Measurements from ENCODE around the gene KCNJ5. TPM values are rescaled to one million over a fixed set of nuclear protein-coding genes. Genes with fewer than 3 reads are reported as not detected.

The KCNJ5 gene
- total RNA-seq, 1 experiment from 2014 or later: 0.17 TPM

GRCh38 chr11:128876133-128876650, 15.0 kb upstream of the KCNJ5 start:
- BruUV-seq (replicated peaks): no TSS peak
- Histone ChIP-seq H3K27me3 (ENCODE audit: insufficient read depth, low read length) (peaks cover 17% of the 10 kb centered on the region; the same call in 1 of the 2 replicates), H3K36me3 (ENCODE audit: control insufficient read depth in 1 of 2, insufficient read depth in 2 of 2, low read length in 2 of 2) (no peaks in the 10 kb centered on the region), H3K9me3 (ENCODE audit: control insufficient read depth in 1 of 2, insufficient read depth in 1 of 2, low read depth in 1 of 2, low read length in 2 of 2) (no peaks in the 10 kb centered on the region), H3K9me2 (ENCODE audit: insufficient read depth) (no peaks in the 10 kb centered on the region), H3K4me1 (ENCODE audit: control insufficient read depth in 1 of 2, insufficient read depth in 2 of 2, low read length in 2 of 2) (no peaks in the 10 kb centered on the region), H3K79me2 (ENCODE audit: insufficient read depth, low read length) (no peaks in the 10 kb centered on the region), H3K9ac (ENCODE audit: low read length) (no peak overlapping the region), H3K27ac (ENCODE audit: low read depth, low read length) (no peak overlapping the region), H4K20me1 (ENCODE audit: insufficient read depth) (no peaks in the 10 kb centered on the region), H2AFZ (ENCODE audit: low read depth, low read length, poor library complexity, severe bottlenecking) (no peak overlapping the region), H3K4me3 (replicated peaks in 1 of 2; ENCODE audit: low read depth in 1 of 2, low read length in 2 of 2) (no peak overlapping the region), H3K4me2 (ENCODE audit: low read length) (no peak overlapping the region)
- no peak for ATAC-seq
- ChIA-PET CTCF (no interaction called here), POLR2A (no interaction called here), RAD21 (ENCODE audit: low non-redundant PET in 1 of 2, low total read pairs in 2 of 2, uncharacterized antibody in 2 of 2, unreplicated experiment in 2 of 2) (no interaction called here)
- intact Hi-C loops (cut with micrococcal nuclease): no loop called here
- no peak for TF ChIP-seq EGR1 (IDR thresholded peaks at IDR 0.05; ENCODE audit: low read depth)
- DNase-seq (ENCODE audit: low read depth, low spot score): no peak

GRCh38 chr11:128877726-128878125, 13.4 kb upstream of the KCNJ5 start:
- intact Hi-C loops (cut with micrococcal nuclease): no loop called here
- no peaks in the 10 kb centered on the region for H4K20me1 ChIP-seq (ENCODE audit: insufficient read depth)
- no peak for TF ChIP-seq ELF1 (IDR thresholded peaks at IDR 0.05; ENCODE audit: borderline replicate concordance, low read depth)
- no peak for TF ChIP-seq EGR1 (IDR thresholded peaks at IDR 0.05; ENCODE audit: low read depth)
- TF ChIP-seq EZH2 (IDR thresholded peaks at IDR 0.05): no peak
- TF ChIP-seq SIN3A (IDR thresholded peaks at IDR 0.05; ENCODE audit: low read depth): no peak
- no peaks in the 10 kb centered on the region for H3K4me1 ChIP-seq (ENCODE audit: control insufficient read depth in 1 of 2, insufficient read depth in 2 of 2, low read length in 2 of 2)
- ATAC-seq (no peak), DNase-seq (ENCODE audit: low read depth, low spot score) (no peak)
- H3K9me3 ChIP-seq (ENCODE audit: control insufficient read depth in 1 of 2, insufficient read depth in 1 of 2, low read depth in 1 of 2, low read length in 2 of 2): no peaks in the 10 kb centered on the region
- no peaks in the 10 kb centered on the region for H3K36me3 ChIP-seq (ENCODE audit: control insufficient read depth in 1 of 2, insufficient read depth in 2 of 2, low read length in 2 of 2)
- H3K4me3 ChIP-seq (replicated peaks in 1 of 2; ENCODE audit: low read depth in 1 of 2, low read length in 2 of 2): no peak overlapping the region
- H3K9ac ChIP-seq (ENCODE audit: low read length): no peak overlapping the region
- H3K27me3 ChIP-seq (ENCODE audit: insufficient read depth, low read length): peaks cover 11% of the 10 kb centered on the region; the same call in 1 of the 2 replicates
- H3K9me2 ChIP-seq (ENCODE audit: insufficient read depth): no peaks in the 10 kb centered on the region
- ChIA-PET POLR2A (no interaction called here), RAD21 (ENCODE audit: low non-redundant PET in 1 of 2, low total read pairs in 2 of 2, uncharacterized antibody in 2 of 2, unreplicated experiment in 2 of 2) (no interaction called here), CTCF (no interaction called here)
- H3K79me2 ChIP-seq (ENCODE audit: insufficient read depth, low read length): no peaks in the 10 kb centered on the region
- no TSS peak for BruUV-seq (replicated peaks)
- no peak overlapping the region for H2AFZ ChIP-seq (ENCODE audit: low read depth, low read length, poor library complexity, severe bottlenecking)
- no peak overlapping the region for H3K27ac ChIP-seq (ENCODE audit: low read depth, low read length)
- no peak overlapping the region for H3K4me2 ChIP-seq (ENCODE audit: low read length)
